ENCODE data around the gene FGD6. TPM values are rescaled to one million over a fixed set of nuclear protein-coding genes. Genes with fewer than 3 reads are reported as not detected.

FGD6 gene
- total RNA-seq, 2 donors from 2014 or later = 9.8 to 21.8 TPM

DNA sequence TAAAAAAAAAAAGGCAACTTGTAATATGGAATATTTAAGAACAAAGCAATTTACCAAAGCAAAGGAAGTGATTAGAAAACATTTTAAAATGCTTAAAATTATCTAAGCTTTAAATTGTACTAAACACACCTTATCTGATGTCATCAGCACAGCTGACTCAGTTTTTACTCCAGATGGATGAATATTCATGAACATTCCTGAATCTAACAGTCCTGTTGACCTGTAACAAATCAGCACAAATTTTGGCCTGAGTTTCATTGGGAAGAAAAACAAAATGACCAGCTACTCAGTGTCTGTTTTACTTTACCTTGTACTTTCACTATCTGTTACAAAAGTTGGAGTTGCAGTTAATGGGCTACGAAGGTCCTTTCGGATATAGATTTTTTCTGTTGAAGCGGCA lies 159.8 kb downstream of the FGD6 start:
- DNase-seq = no peak
- intact Hi-C loops (cut with DNase I) = no loop called here
- no peak overlapping the region for H3K27ac ChIP-seq
- no peaks in the 10 kb centered on the region for H3K4me1 ChIP-seq
- TF ChIP-seq, protein P1, sequence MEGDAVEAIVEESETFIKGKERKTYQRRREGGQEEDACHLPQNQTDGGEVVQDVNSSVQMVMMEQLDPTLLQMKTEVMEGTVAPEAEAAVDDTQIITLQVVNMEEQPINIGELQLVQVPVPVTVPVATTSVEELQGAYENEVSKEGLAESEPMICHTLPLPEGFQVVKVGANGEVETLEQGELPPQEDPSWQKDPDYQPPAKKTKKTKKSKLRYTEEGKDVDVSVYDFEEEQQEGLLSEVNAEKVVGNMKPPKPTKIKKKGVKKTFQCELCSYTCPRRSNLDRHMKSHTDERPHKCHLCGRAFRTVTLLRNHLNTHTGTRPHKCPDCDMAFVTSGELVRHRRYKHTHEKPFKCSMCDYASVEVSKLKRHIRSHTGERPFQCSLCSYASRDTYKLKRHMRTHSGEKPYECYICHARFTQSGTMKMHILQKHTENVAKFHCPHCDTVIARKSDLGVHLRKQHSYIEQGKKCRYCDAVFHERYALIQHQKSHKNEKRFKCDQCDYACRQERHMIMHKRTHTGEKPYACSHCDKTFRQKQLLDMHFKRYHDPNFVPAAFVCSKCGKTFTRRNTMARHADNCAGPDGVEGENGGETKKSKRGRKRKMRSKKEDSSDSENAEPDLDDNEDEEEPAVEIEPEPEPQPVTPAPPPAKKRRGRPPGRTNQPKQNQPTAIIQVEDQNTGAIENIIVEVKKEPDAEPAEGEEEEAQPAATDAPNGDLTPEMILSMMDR (IDR thresholded peaks at IDR 0.05) = no peak
- no peak overlapping the region for H3K9ac ChIP-seq (ENCODE audit: low read depth in 2 of 2, low read length in 2 of 2)
- H3K27me3 ChIP-seq = no peaks in the 10 kb centered on the region
- no peaks in the 10 kb centered on the region for H3K9me3 ChIP-seq
- no peak overlapping the region for H3K4me3 ChIP-seq
- peaks cover 20% of the 10 kb centered on the region for H3K36me3 ChIP-seq

DNA sequence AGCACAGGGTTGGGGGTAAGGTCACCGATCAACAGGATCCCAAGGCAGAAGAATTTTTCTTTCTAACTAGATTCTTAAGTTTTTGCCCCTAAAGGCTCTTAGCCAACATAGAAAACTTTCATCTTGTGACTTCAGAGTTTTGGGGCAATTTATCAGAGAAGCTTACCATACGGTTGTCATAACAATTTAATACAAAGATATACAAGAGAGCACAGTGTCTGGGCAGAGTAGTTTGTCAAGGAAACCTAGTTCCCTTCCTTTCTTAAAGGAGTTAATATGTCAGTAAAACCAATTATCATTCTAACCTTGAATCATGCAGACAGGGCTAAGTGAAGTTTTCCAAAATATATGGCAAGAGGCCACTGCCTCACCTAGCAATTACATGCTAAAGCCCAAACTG lies 162.2 kb downstream of the FGD6 start:
- Histone ChIP-seq H3K4me3 (no peak overlapping the region), H3K27ac (no peak overlapping the region), H3K4me1 (no peaks in the 10 kb centered on the region), H3K9me3 (no peaks in the 10 kb centered on the region), H3K9ac (ENCODE audit: low read depth in 2 of 2, low read length in 2 of 2) (no peak overlapping the region), H3K36me3 (peaks cover 13% of the 10 kb centered on the region), H3K27me3 (no peaks in the 10 kb centered on the region)
- intact Hi-C loops (cut with DNase I) = no loop called here
- no peak for DNase-seq
- TF ChIP-seq, protein P1 (IDR thresholded peaks at IDR 0.05) = no peak

- Histone ChIP-seq H3K27ac (no peak overlapping the region), H3K4me1 (no peaks in the 10 kb centered on the region), H3K9me3 (no peaks in the 10 kb centered on the region), H3K4me3 (no peak overlapping the region), H3K9ac (ENCODE audit: low read depth in 2 of 2, low read length in 2 of 2) (no peak overlapping the region), H3K27me3 (no peaks in the 10 kb centered on the region), H3K36me3 (peaks cover 13% of the 10 kb centered on the region)
- DNase-seq = no peak
- intact Hi-C loops (cut with DNase I) = no loop called here
- TF ChIP-seq, protein P1 (IDR thresholded peaks at IDR 0.05) = no peak
Observed at GRCh38 chr12:95054206-95054605, 163.1 kb downstream of the FGD6 start.

DNA sequence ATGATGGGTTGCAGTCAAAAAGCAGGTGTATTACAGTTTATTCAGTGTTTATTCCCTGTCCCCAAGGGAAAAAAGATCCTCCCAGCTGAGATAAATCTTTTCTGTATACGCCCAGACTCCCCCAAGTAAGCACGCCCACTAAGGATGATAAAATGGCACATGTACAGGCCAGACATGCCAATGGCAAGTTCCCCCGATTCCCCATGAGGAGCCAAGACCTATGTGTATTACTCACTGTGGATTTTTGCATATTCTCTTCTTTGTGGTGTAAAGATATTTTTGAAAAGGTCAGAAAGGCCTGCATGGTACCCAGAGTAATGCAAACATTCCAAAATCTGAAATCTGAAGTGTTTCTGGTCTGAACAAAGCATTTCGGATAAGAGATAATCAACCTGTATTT lies 166.0 kb downstream of the FGD6 start:
- Histone ChIP-seq H3K9ac (ENCODE audit: low read depth in 2 of 2, low read length in 2 of 2) (no peak overlapping the region), H3K27ac (no peak overlapping the region)

GRCh38 chr12:95037906-95038305 lies 179.4 kb downstream of the FGD6 start:
- DNase-seq = no peak
- Histone ChIP-seq H3K4me1 (no peaks in the 10 kb centered on the region), H3K36me3 (no peaks in the 10 kb centered on the region), H3K4me3 (no peak overlapping the region), H3K9me3 (no peaks in the 10 kb centered on the region), H3K27ac (no peak overlapping the region), H3K27me3 (no peaks in the 10 kb centered on the region), H3K9ac (ENCODE audit: low read depth in 2 of 2, low read length in 2 of 2) (no peak overlapping the region)
- TF ChIP-seq, protein P1 (IDR thresholded peaks at IDR 0.05) = no peak
- intact Hi-C loops (cut with DNase I) = no loop called here

More for the DNA sequence above, 166.0 kb downstream of the FGD6 start:
- TF ChIP-seq, protein P1 (IDR thresholded peaks at IDR 0.05) = no peak
- Histone ChIP-seq H3K27me3 (no peaks in the 10 kb centered on the region), H3K36me3 (peaks cover 7% of the 10 kb centered on the region), H3K4me3 (no peak overlapping the region), H3K4me1 (no peaks in the 10 kb centered on the region), H3K9me3 (no peaks in the 10 kb centered on the region)
- no peak for DNase-seq
- intact Hi-C loops (cut with DNase I) = no loop called here

- H3K4me3 ChIP-seq = no peak overlapping the region
- H3K9me3 ChIP-seq = no peaks in the 10 kb centered on the region
- H3K4me1 ChIP-seq = no peaks in the 10 kb centered on the region
- DNase-seq = no peak
- H3K27me3 ChIP-seq = no peaks in the 10 kb centered on the region
- TF ChIP-seq, protein P1 (IDR thresholded peaks at IDR 0.05) = no peak
- no peaks in the 10 kb centered on the region for H3K36me3 ChIP-seq
- no peak overlapping the region for H3K27ac ChIP-seq
- intact Hi-C loops (cut with DNase I) = no loop called here
- no peak overlapping the region for H3K9ac ChIP-seq (ENCODE audit: low read depth in 2 of 2, low read length in 2 of 2)
Observed at GRCh38 chr12:95034750-95035149, 182.5 kb downstream of the FGD6 start.
